HG02759 (cell line): ENCODE results near the gene WBP1.

ENCODE experiments used
- ATAC-seq: cut with Tn5 transposase; IDR thresholded peaks from one replicate; pipeline ENCODE4 v1.9.1; 2021; ENCODE audit warnings: mild to moderate bottlenecking, moderate library complexity; ENCODE audit not compliant: unreplicated experiment

The WBP1 gene

DNA sequence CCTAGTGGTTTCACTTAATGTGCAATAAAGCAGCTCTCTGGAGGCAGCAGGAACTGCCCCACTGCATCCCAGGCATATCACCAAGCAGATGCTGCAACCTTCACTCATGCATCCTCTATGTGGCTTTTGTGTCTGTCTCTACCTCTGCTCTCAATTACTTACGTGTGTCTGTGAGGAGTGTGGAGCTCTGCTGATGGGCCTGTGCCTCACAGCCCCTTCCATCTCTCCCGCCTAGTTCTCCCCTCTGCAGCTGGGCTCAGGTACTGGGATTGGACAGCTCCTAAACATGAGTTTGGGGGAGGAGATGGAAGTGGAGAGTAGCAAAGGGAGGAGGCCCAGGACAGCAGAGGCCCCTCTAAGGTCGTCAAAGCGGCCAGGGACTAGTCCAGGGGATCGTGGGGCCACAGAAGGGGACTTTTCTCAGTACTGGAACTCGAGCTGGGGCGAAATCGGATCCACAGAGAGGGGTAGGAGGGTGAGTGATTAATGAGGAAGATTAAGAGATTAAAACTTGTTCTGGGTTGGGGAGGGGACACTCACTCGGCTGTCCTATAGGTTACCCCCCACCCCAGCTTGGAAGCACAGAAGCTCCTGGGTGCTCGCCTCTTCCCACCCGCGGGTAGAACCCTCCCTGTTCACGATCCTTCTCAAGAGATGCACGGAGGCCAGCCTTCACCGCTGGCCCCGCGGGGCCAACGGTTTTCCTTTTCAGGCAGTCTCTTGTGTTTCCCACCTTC is 43.3 kb downstream of the WBP1 start:
- no peak for ATAC-seq

DNA sequence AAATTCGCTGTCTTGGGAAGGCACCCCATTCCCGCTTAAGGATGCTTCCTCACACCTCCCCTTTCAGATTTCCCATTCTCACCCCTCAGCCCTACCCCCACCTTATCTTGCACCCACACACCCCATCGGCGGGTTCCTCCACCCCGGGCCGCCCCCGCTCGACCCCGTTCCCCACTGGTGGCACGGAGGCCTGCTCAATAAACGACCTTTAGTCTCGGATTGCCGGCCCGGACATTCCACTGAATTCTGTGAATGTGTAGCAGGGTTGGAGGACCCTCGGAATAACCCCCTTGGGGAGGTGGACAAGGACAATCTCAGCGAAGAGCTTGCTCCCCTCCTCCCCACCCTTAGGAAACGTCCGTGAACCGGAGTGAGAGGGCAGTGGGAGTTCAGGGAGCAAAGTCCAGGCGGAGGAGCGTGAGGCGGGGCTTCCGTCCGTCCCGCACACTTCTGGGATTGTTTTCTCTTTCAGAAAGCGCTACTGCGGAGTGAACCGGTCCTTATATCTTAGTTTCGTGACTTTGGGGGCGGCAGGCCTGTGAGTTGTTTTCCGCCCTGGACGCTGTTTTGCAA is 44.0 kb downstream of the WBP1 start:
- no peak for ATAC-seq

DNA sequence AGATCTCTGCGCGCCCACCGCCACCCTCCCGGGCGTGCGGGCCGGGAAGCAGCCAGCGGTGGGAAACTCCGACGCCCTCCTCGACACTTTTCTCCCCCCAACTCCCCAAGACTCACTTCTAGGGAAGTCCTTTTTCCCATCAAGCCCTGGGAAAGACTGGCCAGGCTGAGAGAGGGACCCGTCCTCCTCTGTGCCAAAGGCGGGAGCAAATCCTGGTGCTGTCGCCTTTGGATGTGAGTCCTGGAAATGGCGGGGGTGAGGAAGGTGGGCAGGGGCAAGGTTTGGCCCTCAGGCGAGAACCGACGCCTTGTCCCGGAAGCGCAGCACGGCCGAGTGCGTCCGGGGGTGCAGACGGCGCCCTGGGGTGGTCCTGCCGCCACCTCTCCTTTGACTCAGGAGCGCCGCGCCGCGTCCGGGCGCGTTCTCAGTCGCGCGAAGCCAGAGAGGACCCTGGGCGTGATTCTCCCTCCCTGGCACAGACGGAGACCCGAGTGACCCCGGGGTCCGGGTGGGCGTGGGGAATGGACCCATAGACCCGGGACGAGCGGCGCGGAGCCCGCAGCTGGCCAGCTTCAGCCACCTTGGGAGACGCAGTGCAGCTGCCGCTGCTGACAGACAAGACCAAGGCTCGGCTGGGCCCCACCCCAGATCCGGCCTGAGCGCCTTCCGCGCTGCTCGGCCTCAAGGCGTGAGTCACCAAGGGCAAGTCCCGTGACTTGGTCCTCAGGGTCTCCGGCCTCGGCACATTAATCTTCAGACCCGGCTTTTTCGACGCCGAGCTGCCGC is 44.7 kb downstream of the WBP1 start:
- peak; percentile 41 for ATAC-seq

DNA sequence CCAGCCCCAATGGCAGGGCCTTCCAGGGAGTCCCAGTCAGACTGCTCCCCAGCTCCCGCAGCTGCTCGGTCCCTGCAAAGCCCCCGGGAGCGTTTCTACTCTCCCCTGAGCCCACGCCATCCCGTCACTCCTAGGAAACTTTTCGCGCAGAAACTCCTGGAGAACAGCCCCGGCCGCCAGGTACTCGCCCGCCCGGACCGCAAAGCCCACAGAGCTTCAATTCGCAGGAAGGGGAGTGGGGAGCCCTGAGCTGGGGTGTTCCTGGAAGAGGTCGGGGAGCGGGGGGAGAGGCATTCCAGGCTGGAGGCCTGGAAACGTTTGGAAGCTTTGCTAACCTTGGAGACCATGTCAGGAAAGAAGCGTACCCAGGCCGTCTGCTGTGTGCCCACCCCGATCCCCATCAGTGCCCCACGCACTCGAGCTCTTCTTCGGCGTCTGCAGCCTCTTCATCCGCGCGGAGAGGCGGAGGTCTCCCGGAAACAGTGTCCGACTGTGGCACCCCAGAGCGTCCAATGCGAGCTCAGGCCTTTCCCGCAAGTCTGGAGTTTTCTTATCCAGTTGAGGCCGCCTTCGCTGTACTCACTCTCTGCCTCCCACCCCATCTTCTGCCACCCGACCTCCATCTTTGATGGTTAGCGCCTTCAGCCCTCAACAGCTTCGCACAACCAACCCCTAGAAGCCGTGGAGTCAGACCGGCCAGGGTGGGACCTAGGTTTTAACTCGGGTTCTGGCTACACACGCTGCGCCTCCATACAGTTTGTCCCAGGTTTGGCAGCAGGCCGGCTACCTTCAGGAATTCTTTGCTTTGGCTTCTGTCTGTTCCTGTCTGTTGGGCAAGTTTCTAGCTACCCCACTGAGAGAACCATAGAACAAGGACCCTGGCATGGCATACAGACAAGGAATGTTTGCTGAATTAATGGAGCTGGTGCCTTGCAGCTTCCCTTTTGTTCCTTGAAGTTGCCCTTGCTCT is 45.6 kb downstream of the WBP1 start:
- ATAC-seq, result no peak

DNA sequence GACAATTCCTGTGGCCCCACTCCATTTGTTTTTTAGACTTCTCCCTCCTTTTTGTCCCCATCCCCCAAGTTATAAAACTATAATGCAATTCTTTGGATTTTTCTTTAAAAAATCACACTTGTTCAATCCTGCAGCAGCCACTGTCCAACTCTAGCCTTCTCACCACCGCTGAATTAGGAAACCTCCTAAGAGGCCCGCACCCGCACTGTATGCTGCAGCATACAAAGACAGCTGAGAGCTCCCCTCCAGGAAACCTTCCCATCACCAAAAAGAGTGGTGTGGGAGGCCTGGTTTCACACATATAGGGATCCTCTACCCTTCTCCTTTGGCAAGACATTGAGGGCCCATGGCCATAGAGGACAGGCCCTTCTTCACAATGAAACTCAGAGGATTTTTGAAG is 46.4 kb downstream of the WBP1 start:
- no peak for ATAC-seq

- no peak for ATAC-seq
These were observed 47.4 kb downstream of the WBP1 start for GRCh38 chr2:74505448-74506246.

- ATAC-seq, result peak; percentile 86
These were observed 49.1 kb downstream of the WBP1 start, which contains the start of gene PCGF1 for GRCh38 chr2:74507145-74507925. Gene PCGF1 (minus strand): TSS chr2:74507695. CDS start chr2:74507668, 27 bp downstream.

DNA sequence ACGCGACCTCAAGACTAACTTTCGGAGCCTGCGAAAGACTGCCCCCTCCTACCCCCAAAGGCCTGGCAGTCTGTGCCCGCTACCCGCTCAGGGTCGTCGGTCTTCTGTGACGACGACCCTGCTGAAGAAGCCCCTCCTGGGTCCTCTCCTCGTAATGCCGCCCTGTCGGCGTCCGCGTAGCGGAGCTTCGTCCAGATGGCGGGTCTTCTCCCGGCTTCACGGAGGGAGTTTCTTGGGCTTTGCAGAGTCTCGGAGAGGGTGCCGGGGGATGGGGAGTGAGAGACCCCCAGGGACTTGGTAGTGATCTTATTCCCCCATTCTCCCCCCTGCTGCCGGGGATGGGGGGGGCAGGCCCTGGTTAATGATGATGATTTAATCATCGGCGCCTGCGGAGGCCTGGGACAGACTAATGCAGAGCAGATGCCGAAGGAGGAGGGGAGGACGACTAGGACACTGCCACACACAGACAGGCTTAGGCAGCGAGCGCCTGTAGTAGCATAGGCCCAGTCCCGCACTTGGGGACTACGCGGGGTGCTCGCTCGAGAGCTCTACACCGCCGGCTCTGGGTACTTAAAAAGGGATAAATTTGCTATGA is 49.8 kb downstream of the WBP1 start:
- ATAC-seq, result peak; percentile 11

DNA sequence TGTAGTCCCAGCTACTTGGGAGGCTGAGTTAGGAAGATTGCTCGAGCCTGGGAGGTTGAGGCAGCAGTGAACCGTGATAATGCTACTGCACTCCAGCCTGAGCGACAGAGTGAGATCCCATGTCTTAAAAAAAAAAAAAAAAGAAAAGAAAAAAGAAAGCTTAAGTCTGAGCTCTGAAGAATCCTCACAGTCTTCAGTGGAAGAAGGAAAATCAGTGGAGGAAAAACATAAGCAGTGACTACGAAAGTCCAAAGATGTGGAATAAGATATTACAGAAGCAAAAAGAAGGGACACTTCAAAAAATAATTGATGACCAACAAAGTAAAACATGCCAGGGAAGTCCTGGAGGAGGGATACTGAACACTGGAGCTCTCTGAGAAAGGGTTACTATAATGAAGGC is 52.0 kb downstream of the WBP1 start:
- no peak for ATAC-seq
